IPS DF 4.7 (cell line): ENCODE results near the gene MYDGF.

Experiments
- DNase-seq: peaks from one replicate; pipeline ENCODE4 v3.0.0-alpha.2; 2013; ENCODE audit warnings: low spot score; ENCODE audit errors: extremely low read depth

The MYDGF gene

DNA sequence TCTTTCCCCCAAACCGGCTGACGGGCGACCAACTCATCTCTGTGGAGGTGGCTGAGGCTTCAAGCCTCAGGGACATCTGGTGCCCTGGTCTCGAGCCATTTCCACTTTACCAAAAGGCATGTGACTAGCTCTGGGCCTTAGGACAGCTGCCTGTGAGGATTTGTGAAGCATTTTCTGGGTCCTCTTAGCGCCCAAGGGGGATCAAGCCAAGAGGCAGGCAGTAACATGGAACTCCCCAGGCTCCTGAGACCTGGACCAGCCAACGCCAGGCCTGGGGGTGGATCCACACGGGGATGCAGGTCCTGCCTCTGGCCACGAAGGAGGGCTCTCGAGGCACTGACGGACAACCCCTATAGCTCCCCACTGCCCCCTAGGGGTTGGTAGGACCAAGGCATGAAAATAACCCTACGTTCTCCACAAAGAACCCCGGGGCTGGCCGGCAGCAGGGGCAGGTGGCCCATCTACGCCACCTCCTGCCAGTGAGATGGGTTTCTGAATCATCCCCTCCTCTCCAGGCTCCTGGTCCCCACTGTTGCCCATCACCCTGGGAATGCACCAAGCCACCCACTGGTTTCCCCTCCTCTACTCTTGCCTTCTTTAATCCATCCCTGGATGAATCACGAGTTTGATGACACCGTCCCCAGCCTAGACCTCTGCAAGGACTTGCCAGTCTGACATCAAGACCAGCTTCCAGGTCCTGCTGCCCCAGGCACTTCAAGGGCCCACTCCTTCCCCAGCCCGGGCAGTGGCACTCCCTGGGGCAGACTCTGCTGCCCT is 7.0 kb upstream of the MYDGF start:
- DNase-seq = peak; percentile 56

DNA sequence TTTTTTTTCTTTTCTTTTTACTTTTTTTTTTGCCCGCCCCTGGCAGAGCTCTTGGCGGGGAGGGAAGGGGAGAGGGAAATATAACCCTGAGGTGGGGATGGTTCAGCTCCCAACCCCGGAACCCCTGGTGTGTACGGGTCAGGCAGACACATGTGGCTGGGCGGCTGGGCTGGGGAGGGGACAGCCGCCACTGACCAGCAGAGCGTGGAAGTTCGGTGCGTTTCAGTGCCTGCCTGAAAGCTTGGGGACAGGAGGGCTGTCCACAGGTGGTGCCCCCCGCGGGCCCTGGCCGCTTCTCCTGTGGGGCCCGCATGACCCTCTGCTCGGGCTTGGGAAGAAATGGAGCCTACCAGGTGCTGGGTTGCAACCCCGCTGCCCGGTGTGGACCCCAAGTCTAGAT is 5.2 kb upstream of the MYDGF start:
- DNase-seq = no peak

DNA sequence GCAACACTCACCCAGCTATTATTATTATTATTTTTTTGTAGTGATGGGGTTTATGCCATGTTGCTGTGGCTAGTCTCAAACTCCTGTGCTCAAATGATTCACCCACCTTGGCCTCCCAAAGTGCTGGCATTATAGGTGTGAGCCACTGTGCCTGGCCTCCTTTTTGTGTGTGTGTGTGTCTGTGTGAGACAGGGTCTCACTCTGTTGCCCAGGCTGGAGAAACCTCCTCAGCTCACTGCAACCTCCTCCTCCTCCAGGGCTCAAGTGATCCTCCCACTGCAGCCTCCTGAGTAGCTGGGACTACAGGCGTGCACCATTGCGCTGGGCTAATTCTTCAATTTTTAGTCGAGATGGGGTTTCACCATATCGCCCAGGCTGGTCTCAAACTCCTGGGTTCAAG is 3.6 kb upstream of the MYDGF start:
- no peak for DNase-seq

DNA sequence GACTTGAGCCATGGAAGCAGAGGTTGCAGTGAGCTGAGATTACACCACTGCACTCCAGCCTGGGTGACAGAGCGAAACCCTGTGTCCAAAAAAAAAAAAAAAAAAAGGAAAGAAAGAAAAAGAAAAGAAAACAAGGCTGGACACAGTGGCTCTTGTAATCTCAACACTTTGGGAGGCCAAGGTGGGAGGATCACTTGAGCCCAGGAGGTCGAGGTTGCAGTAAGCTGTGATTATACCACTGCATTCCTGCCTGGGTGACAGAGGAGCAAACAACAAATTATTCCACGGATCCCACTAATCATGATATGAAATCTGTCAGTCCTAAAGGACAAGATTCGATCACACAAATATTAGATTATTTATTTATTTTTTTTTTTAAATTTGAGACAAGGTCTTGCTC is 3.1 kb upstream of the MYDGF start:
- DNase-seq = no peak

DNA sequence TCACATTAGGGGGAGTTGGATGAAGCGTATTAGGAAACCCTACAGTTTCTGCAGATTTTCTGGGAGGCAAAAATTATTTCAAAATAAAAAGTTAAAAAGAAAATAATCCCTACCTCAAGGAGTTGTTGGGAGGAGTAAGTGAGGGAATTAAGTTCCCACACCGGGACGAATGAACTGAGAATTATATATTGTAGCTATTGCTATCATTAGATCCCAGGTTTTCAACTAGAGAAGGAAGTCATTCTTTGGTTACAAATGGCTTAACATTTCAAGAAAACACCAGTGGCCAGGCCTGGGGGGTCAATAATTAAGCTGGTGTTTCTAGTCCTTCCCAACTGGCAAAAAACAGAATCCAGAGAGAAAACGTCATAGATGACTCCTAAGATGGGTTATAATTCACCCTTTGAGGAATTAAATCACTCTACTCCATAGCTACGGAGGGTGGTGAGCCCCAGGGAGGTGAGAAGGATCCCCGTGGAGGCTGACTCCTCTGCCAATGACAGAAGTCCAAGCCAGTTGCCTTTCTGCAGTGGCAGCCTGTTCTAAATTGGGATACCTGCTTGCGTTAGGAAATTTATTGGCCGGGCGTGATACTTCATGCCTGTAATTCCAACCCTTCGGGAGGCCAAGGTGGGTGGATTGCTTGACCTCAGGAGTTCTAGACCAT is 1.2 kb upstream of the MYDGF start:
- DNase-seq = no peak

DNA sequence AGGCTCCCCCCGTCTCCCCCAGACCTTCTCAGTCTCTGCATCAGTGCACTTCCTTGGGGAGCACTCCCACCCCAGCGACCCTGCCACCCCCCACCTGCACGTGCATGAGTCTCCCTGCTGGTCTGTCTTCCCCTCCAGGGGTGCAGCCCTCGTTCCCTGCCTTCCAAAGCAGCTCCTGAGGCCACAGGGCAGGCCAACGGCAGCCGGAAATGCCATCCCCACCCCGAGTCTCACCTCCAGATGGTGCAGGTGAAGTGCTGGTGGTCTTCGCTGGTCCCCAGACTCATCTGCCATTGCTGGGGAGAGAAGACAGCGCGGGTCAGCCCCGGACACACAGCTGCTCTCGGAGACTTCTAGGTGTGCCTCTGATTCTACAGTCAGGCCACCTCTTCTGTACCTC is 5.5 kb downstream of the MYDGF start:
- DNase-seq = no peak

DNA sequence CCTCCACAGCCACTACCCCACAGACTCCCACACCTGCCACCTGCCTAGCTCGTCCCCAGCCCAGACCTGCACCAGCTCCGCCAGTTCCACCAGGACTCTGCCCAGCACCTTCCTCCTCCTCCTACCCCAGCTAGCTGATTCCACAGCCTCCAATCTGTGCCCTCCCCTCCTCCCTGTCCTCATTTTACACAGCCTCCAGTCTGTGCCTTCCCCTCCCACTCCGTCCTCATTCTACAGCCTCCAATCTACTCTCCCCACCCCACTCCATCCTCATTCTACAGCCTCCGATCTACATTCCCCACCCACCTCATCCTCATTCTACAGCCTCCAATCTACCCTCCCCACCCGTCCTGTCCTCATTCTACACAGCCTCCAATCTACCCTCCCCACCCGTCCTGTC is 7.3 kb downstream of the MYDGF start:
- DNase-seq = no peak

DNA sequence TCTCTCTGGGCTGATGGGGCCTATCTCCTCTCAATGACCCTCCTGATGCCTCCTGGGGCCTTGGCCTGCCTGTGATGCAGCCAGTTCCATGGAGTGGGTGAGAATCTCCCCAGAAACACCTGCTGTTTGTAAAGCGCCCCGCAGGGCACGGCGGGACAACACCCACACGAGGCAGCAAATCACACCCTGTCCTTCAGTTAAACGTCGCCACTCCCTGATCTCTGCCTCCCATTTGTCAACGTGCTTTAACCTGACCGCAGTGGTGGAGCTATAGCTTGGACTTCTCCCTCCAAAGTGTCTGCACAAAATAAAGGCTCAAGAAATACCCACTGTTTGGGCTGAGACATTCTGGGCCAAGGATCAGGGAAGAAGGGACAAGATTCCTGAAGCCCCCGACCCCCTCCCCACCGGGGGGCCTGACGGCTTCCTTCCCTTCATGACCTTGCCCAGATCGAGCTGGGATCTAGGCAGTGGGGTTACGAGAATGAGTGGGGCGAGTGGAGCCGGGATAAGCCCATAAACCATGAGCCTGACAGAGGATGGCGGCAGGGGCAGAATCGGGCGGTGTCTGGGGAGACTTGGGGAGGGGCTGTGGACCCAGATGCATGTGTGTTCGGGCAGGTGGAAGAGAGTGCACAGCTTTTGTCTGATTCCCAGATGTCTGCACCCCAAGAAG is 8.0 kb downstream of the MYDGF start:
- no peak for DNase-seq

DNA sequence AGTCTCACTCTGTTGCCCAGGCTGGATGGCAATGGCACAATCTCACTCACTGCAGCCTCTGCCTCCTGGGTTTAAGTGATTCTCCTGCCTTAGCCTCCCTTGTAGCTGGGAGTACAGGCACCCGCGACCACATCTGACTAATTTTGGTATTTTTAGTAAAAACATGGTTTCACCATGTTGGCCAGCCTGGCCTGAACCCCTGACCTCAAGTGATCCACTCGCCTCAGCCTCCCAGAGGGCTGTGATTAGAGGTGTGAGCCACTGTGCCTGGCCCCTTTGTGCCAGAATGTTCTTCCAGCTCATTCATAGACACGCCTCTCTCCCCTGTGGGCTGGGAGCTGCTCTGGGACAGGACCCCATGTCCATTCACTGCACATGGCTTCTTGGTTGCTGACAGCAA is 9.1 kb downstream of the MYDGF start:
- DNase-seq = no peak

DNA sequence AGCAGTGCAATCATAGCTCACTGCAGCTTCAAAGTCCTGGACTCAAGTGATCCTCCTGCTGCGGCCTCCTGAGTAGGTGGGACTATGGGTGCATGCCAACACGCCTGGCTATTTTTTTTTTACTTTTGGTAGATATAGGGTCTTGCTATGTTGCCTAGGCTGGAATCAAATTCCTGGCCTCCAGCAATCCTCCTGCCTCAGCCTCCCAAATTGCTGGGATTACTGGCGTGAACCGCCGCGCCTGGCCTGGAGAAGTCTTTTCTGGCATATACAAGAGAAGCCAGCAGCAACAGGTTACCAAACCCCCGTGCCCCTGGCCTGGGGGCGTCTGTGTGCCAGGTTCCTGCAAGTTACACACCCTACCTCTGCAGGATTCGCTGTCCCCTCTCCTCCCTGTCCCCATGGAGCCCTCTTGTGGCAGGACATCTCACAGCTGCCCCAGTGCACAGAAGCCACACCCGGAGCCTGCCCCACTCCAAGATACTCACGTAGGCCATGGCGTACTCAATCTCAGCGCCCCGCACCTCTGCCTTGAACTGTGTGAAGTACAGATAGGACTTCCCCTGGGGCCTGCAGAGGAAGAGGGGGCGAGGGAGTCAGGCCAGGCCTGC is 9.9 kb downstream of the MYDGF start:
- DNase-seq = no peak

DNA sequence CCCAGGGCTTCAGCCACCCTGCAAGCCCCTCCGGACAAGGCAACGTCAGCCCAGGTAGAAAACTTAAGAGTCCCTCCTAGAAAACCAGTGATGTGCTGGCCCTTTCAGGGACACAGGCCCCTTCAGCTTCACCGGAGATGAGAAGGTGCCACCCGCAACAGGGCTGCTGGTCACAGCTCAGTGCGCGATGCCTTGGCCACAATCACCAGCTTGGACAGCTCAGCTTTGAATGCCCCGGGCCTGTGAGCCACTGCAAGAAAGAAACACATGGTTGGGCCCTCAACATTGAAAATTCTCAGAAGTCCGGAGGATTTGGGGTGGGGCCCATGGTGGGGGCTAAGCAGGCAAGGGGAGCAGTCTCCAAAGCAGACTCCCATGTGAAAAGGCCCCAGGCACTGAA is 12.3 kb downstream of the MYDGF start:
- DNase-seq = no peak

DNA sequence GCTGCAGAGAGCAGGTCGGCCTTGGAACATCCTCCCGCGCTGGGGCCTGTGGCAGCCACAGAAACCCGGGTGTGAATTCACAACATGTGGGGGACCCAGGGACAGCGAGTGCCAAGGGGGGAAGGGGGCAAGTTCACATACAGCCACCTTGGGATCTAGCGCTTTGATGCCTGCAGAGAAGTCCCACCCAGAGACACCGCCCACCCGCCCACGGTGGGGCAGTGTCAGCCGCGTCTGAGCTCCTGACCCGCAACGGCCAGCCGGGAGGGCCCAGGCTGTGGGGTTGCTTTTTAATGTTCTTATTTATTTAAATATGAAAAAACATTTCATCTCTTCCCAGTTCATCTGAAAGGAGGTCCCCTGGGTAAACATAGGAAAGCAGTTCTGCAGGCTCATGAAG is 12.9 kb downstream of the MYDGF start:
- no peak for DNase-seq

DNA sequence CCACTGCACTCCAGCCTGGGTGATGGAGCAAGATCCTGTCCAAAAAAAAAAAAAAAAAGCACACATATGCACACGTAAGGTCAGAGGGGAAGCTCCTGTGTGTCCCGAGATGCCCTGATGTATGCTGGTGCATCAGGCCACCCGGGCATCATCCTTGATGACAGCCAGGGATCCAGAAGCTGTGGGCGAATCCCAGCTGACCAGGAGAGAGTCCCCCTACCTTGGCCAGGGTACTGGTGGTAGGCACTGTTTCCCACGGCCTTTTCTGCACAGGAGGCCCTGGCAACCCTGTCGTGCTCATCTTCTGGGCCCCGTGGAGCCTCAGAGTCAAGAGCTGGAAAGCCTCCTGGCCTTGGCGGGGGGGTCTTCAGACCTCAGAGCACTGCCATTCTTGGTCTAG is 14.0 kb downstream of the MYDGF start:
- no peak for DNase-seq

DNA sequence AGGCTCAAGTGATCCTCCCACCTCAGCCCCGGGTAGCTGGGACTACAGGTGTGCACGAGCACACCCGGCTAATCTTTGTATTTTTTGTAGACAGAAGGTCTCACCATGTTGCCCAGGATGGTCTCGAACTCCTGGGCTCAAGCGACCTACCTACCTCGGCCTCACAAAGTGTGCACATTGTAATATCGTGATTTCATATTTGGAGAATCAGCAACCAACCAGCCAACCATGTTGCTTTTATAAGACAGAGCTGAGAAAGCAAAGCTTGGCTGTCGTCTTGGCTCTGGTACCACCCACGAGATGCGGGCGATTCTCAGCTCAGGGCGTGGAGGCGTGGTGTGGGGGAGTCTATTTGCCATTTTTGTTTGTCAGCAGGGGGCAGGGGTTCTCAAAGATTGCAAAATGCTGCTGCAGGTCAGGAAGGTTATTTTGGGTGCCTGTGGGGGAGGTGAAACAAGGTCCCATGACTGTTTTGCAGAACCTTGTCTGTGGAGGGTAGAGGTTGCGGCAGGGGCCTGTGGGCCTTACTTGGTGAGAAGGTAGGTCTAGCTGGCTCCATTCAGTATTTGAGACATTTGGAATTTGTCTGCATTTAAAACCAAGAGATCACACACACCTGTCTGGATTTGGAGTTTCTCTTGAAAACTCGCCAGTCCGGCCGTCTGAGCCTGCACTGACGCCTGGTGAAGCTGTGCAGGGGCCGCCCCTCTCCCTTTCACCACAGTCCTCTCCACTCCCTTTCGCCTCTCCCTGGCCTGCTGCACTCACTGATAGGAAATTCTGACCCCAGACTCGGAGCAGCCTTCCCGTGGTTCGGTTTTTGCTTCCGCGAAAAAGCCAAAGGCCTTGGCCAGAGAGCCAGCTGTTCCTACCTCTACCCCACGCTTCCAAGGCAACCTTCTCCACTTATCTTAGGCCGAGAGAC is 15.4 kb downstream of the MYDGF start:
- DNase-seq = no peak

DNA sequence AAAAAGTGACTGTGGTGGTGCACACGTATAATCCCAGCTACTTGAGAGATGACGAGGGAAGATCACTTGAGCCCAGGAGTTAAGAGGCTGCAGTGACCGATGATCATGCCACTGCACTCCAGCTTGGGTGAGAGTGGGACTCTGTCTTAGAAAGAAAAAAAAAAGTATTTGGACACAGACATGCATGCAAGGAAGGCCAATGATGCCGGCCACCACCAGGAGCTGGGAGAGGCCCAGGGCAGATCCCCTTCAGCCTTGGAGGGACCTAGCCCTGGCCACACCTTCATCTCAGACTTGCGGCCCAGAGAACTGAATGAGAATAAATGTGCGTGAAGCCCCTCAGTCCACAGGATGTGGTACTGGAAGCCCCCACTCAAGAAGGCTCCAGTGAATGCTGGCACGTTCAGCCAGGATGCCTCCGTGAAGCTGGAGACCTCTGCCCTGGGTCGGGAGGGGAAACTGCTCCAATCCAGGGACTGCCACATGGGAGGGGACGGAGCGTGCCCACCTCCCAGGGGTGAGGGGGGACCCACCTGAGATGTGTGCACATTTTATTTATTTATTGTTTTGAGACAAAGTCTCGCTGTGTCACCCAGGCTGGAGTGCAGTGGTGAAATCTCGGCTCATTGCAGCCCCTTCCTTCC is 16.2 kb downstream of the MYDGF start:
- DNase-seq = no peak

DNA sequence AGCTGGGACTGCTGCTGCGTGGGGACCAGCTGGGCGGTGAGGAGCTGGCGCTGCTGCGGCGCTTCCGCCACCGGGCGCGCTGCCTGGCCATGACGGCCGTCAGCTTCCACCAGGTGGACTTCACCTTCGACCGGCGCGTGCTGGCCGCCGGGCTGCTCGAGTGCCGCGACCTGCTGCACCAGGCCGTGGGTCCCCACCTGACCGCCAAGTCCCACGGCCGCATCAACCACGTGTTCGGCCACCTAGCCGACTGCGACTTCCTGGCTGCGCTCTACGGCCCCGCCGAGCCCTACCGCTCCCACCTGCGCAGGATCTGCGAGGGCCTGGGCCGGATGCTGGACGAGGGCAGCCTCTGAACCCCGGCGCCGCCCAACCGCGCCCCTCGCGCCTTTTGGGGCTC is 18.1 kb downstream of the MYDGF start:
- DNase-seq = no peak

DNA sequence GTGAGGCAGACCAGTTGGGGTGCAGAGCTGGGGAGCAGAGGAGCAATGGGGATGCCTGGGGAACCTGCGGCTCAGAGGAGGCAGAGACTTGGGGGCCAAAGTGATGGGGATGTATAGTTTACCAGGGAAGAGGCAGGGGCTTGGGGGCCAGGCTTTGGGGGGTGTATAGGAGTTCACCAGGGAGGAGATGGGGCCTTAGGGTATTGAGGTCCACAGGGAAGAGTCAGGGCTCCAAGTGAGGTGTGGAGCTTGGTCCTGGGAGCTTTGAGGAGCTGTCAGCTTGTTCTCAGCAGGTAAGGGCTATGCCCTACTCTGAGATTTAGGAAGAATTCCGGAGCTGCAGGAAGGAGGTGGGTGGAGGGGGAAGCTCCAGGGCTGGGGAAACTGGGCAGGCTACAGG is 20.0 kb downstream of the MYDGF start:
- DNase-seq = no peak

DNA sequence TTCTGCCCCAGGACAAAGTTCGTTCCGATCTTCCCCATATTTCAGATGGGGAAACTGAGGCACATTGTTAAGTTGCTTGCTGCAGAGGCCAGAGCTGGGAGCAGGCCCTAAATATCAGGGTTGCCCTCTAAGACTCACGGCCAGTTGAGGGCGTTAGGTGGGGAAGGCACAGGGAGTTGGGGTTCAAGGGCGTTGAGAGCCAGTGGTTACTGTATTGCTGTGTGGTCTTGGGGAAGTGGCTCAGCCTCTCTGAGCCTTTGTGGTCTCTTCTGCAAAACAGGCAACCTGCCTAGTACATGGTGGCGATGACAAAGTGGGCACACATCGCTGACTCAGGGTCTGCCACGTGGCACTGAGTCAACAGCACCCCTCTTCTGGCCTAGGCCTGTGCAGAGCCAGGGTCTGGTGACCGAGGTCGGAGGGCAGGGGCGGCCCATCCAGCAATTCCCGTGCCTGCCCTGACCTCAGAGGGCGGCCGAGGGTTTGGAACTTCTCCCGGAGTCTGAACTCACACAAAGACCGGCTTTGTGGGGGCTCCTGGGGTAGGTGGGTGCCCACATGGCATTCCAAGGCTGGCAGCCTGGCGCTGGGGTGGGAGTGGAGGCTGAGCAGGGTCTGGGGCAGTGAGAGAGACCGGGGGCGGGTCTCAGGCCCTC is 20.6 kb downstream of the MYDGF start:
- DNase-seq = no peak

DNA sequence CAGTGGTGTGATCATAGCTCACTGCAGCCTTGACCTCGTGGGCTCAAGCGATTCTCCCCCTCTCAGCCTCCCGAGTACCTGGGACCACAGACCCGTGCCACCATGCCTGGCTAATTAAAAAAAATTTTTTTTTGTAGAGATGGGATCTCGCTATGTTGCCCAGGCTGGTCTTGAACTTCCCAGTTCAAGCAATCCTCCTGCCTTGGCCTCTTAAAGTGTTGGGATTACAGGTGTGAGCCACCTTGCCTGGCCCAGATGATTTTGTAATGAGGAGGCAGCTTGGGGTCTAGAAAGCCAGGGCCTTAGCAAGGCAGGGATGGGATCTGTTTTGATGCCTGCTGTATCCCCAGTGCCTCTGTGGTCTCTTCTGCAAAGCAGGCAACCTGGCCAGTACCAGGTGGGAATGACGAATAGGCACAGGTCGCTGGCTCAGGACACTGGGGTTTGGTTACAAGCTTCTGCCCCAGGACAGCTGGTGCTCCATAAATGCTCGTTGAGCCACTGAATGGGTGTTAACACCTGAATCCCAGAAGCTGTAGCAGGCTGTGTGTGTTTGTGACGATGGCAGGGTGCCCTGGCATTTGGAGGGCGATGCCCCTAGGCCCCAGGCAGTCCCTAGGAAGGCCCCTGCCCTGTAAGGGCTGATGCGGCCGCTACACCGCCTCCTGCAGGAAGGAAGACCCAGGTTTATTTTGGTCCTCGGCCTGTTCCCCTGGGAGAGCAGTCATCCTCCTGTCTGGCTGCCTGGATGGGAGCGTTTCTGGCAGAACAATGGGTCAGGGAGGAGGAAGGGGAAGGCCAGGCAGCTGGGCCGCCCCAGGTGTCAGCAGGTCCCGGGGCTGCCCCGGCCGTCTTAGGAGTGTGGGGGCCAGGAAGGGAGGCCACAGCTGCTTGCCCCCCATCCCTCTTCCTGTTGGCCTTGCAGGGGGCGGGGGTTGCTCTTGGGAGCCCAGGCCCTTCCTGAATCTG is 22.2 kb downstream of the MYDGF start:
- no peak for DNase-seq
